Smooth muscle cell of bladder (primary cell): ENCODE results near the gene PFDN2. TPM values are rescaled to one million over a fixed set of nuclear protein-coding genes. Genes with fewer than 3 reads are reported as not detected.

Source experiments
- total RNA-seq: library from RNA; depleted of rRNA; stranded (reverse); fragments of >200 nt; gene quantifications from 2 replicates; pipeline ENCODE4 v1.2.3, GENCODE V29; 2014

Gene PFDN2
- 39.5 and 56.8 TPM in 2 replicates for total RNA-seq

GRCh38 chr1:161117759-161118581, at the start of gene PFDN2, which contains the start of gene NIT1:
Gene PFDN2, minus strand, starts transcription at chr1:161118037. Its CDS starts 11 bp downstream, at chr1:161118026.
Gene NIT1, plus strand, starts transcription at chr1:161118105. Its CDS starts 72 bp downstream, at chr1:161118177.

DNA sequence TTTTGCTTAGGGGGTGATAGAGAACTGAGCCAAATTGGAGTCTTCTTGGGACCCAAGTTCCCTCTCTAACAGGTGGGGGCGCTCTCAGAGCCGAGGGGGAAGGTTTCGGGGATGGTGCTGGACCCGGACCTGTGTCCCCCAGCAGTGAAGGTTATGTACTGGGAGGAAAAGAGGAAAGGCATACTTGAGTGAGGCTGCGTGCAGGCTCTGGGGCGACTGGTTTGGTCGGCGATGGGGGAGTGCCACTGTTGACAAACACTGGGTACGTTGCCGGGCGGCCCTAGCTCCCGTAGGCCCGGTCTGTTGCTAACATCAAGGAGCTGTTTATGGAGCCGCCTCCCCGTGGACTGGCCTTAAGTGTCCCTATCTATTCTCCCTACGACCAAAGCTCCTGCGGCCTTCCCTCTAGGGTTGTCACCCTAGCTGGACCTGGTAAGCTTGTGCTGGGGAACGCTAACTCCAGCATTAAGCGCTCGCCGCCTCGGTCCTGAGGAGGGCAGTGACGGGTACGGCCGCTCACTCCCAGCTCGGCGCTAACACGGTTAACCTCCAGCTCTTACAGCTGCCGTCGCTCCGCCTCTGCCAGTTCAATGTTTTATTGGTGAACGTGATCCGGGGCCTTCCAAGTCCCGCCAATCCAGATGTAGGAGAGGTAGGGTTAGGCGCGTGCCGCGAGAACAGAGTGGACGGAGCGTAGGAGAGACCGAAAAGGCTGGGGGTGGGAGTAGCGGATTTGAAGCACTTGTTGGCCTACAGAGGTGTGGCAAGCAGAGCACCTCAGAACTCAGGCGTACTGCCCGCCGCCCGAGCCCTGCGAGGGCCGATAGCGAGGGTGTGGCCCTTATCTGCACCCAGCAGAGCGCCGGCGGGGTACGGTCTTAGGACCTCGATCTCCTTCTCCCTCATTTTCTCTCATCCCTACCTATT, 48.2 kb upstream of the PFDN2 start, which contains the start of gene PPOX:
TSS of gene PPOX (plus strand) at position 685 of the 927 bp plus-strand sequence. CDS start 422 bp downstream, outside the sequence.

GRCh38 chr1:161159087-161159912, 41.5 kb upstream of the PFDN2 start, which contains the start of gene USP21:
Gene USP21, plus strand, starts transcription at chr1:161159500. Its CDS starts 1,141 bp downstream, at chr1:161160641.

DNA sequence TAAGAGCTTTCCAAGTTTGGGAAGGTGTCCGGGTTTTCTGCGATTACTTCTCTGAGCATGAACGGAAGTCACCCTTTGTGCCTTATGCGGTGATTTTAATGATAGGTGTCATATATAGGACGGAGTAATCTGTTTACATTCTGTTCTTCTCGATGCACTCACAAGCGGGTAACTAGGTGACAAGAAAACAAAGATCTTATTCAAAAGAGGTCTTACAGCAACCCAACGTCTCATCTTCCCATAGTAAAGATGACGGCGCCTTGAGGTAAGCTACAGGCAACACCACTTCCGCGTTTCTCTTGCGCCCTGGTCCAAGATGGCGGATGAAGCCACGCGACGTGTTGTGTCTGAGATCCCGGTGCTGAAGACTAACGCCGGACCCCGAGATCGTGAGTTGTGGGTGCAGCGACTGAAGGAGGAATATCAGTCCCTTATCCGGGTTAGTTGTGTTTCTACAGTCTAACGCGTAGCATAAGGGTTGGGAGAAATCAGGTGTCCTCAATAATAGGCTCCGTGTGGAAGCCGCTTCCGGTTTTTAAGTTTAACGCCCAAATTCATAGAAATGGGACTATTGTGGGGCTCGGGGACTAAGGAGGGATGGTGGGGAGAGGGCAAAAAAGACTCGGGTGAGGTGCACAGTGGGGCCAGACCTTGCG, 36.0 kb upstream of the PFDN2 start, which contains the start of gene UFC1:
TSS of gene UFC1 (plus strand) at position 297 of the 656 bp plus-strand sequence. CDS start at position 317, 20 bp downstream.

GRCh38 chr1:161132410-161133219, 14.8 kb upstream of the PFDN2 start, which contains the start of gene DEDD:
Gene DEDD, minus strand, starts transcription at chr1:161132667. Its CDS starts 8,205 bp downstream, at chr1:161124462.

DNA sequence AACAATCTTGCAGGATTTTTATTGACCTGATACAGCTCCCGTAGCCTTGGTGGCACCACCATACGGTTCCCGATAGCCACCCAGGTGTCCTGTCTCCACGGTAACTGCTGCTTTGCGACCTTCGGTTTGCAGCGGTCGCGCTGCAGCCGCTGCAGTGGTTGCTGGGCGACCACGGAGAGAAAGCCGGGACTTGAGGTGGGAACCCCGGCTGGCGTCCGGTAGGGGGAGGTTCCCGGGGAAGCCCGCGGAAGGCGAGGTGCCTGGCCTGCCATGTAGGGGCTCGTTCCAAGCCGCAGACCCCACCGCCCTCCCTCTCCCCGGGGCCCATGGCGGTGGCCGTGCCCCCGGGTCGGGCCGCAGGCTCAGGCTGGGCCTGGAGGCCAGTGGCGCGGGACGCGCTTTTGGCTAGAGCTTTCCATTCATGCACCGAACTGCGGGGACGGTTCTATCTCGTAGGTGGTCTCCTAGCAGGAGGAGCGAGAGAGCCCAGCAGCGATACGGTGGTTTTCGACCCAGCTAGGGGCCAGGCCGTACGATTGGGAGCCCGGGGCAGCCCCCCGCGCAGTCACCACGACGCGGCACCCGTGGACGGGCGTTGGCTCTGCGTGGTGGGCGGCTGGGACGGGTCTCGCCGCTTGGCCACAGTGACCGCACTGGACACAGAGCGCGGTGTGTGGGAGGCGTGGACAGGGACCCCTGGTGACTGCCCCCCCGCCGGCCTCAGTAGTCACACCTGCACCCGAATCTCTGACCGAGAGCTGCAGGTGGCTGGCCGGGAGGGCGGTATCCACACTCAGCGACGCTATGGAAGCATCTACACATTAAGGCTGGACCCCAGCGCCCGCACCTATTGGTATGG, 19.4 kb downstream of the PFDN2 start, which contains the start of gene KLHDC9:
TSS of gene KLHDC9 (plus strand) at position 152 of the 859 bp plus-strand sequence. CDS start at position 327, 175 bp downstream.

DNA sequence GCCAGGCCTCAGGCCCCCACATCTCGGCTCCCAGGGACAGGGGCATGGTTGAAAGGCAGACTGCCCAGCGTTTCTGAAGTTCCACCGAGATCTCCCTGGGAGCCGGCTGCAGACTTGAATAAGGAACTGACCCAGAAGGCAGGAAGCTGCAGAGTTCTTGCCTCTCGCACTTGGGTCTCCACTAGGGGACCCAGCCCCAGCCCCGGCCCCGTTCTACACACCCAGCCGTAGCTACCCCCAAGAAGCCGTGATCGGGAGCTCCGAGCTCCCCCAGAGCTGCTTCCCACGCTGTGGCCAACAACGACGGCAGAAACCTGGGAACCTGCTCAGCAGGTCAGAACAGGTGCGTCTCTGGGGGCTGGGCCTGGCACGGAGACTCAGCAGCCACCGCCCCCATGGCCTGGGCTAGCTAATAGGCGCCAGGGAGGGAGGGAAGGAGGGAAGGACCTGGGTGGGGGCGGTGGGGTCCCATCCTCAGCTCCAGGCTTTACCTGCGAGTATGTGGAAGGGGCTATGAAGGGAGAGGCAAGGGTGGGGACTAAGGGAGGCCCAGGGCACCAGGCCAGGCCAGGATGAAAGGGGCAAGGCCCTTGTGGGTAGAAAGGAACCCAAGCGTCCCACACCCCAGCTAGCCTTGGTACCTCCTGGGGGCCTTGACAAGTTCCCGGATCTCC, 28.4 kb downstream of the PFDN2 start, which contains the start of gene NECTIN4:
TSS of gene NECTIN4 (minus strand) at position 308 of the 674 bp plus-strand sequence. CDS start at position 46, 262 bp downstream.

DNA sequence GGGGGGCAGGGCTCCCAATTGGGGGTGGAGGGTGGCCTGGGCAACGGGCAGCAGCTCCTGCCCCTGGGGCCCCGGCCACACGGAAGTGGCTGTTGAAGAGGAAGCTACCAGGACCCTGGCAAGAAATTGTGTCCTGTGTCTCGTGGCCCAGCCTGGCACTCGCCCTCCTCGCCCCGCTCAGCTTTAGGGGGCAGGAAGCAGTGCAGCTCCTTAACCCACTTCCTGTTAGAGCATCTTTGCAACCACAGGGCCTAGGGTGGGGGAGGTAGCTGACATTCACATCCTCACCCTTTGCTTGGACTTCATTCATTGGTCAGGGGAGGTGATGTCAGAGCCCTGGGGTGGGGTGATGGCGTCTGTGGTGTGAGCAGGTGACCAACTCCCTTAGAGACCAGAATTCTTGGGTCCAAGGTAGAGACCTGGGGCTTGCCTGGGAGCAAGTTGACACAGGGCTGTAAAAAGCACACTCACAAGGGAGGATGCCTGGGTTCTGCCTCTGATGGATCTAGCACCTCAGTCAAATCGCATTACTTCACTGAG, 48.0 kb downstream of the PFDN2 start, which contains the start of gene ARHGAP30:
TSS of gene ARHGAP30 (minus strand) at position 161 of the 540 bp plus-strand sequence. CDS start 267 bp downstream, outside the sequence.

Other genes starting within 250 kb of the PFDN2 start
- gene ITLN1, start 232.9 kb downstream of the PFDN2 start, total RNA-seq: not detected in 2 replicates
- gene ITLN2, start 163.2 kb downstream of the PFDN2 start, total RNA-seq: not detected in 2 replicates
- gene F11R, start 96.9 kb downstream of the PFDN2 start, total RNA-seq: 9.2 and 20.9 TPM in 2 replicates
- gene TSTD1, start 79.1 kb downstream of the PFDN2 start, total RNA-seq: 16.9 and 27.3 TPM in 2 replicates
- gene USF1, start 72.1 kb downstream of the PFDN2 start, total RNA-seq: 88.4 and 102 TPM in 2 replicates
- gene ARHGAP30, start 48.1 kb downstream of the PFDN2 start, total RNA-seq: under 0.01 TPM in 1 of 2 replicates, not detected in the other
- gene NECTIN4, start 28.5 kb downstream of the PFDN2 start, total RNA-seq: 0.28 and 0.37 TPM in 2 replicates
- gene KLHDC9, start 19.7 kb downstream of the PFDN2 start, total RNA-seq: 1.2 and 1.8 TPM in 2 replicates
- 16.2 and 17.2 TPM in 2 replicates for gene NIT1, start 68 bp upstream of the PFDN2 start, total RNA-seq
- gene DEDD, start 14.6 kb upstream of the PFDN2 start, total RNA-seq: 16.9 and 24.5 TPM in 2 replicates
- gene UFC1, start 35.9 kb upstream of the PFDN2 start, total RNA-seq: 117 and 125 TPM in 2 replicates
- 4.7 and 5.1 TPM in 2 replicates for gene USP21, start 41.5 kb upstream of the PFDN2 start, total RNA-seq
- 8.1 and 10.4 TPM in 2 replicates for gene PPOX, start 48.4 kb upstream of the PFDN2 start, total RNA-seq
- 11.2 and 16.7 TPM in 2 replicates for gene B4GALT3, start 59.5 kb upstream of the PFDN2 start, total RNA-seq
- gene ADAMTS4, start 81.0 kb upstream of the PFDN2 start, total RNA-seq: 2.3 and 4.0 TPM in 2 replicates
- 157 and 173 TPM in 2 replicates for gene NDUFS2, start 84.3 kb upstream of the PFDN2 start, total RNA-seq
- gene FCER1G, start 97.3 kb upstream of the PFDN2 start, total RNA-seq: not detected in 2 replicates
- gene APOA2, start 105.6 kb upstream of the PFDN2 start, total RNA-seq: not detected in 2 replicates
- gene TOMM40L, start 108.0 kb upstream of the PFDN2 start, total RNA-seq: 6.5 and 8.3 TPM in 2 replicates
- gene NR1I3, start 120.2 kb upstream of the PFDN2 start, total RNA-seq: not detected in 2 replicates
- gene PCP4L1, start 140.7 kb upstream of the PFDN2 start, total RNA-seq: not detected in 2 replicates
- gene MPZ, start 191.9 kb upstream of the PFDN2 start, total RNA-seq: 0.55 and 0.71 TPM in 2 replicates
- 13.5 and 17.0 TPM in 2 replicates for gene SDHC, start 196.3 kb upstream of the PFDN2 start, total RNA-seq
- not detected in 2 replicates for gene CFAP126, start 249.8 kb upstream of the PFDN2 start, total RNA-seq